A673 (cell line): Measurements from ENCODE around the gene ANKDD1B. TPM values are rescaled to one million over a fixed set of nuclear protein-coding genes. Genes with fewer than 3 reads are reported as not detected.

Source experiments
- BruUV-seq: library from RNA; stranded (reverse); fragments of 400-500 nt; replicated peaks from 2 replicates; lab custom pipeline; 2021; lab: Mats Ljungman, UMichigan
- CTCF ChIA-PET: fragments of 300-600 bp; sonication (Branson Sonifier 250); formaldehyde crosslinking; loops from one replicate; lab custom pipeline; 2022; ENCODE audit warnings: antibody characterized with exemption; lab: Charles Lee
- POLR2A ChIA-PET: fragments of 300-600 bp; sonication (Branson Sonifier 250); formaldehyde crosslinking; loops from one replicate; lab custom pipeline; 2022; ENCODE audit warnings: antibody characterized with exemption; ENCODE audit not compliant: low non-redundant PET; lab: Charles Lee
- DNase-seq: peaks from one replicate; pipeline ENCODE4 v3.0.0-alpha.2; 2015; ENCODE audit warnings: low spot score
- H3K27ac ChIP-seq: fragments of 200-600 bp; sonication (generic); 2 replicates; pipeline ENCODE4 v1.5.1; 2016; ENCODE audit warnings: mixed run types, low read depth, mild to moderate bottlenecking, mixed read lengths, antibody characterized with exemption, low read length; ENCODE audit not compliant: poor library complexity, severe bottlenecking
- H3K27me3 ChIP-seq: fragments of 200-600 bp; sonication (generic); replicated peaks from 2 replicates; pipeline ENCODE4 v1.6.1; 2017; ENCODE audit warnings: mixed run types, low read depth, mild to moderate bottlenecking, mixed read lengths, antibody characterized with exemption, low read length; ENCODE audit not compliant: insufficient read depth, poor library complexity
- H3K36me3 ChIP-seq: fragments of 200-600 bp; sonication (generic); 2 replicates; pipeline ENCODE4 v1.6.1; 2016; ENCODE audit warnings: mixed run types, mild to moderate bottlenecking, mixed read lengths, antibody characterized with exemption, low read length; ENCODE audit not compliant: insufficient read depth, poor library complexity, severe bottlenecking
- H3K4me1 ChIP-seq: fragments of 200-600 bp; sonication (generic); 2 replicates; pipeline ENCODE4 v1.6.1; 2017; ENCODE audit warnings: mixed run types, mild to moderate bottlenecking, mixed read lengths, antibody characterized with exemption, low read length; ENCODE audit not compliant: insufficient read depth, poor library complexity, severe bottlenecking
- H3K4me3 ChIP-seq: fragments of 200-600 bp; sonication (generic); 2 replicates; pipeline ENCODE4 v1.5.1; 2016; ENCODE audit warnings: low read depth, mixed run types, mild to moderate bottlenecking, mixed read lengths, low read length; ENCODE audit not compliant: poor library complexity, severe bottlenecking
- H3K9me3 ChIP-seq: fragments of 200-600 bp; sonication (generic); 2 replicates; pipeline ENCODE4 v1.6.1; 2016; ENCODE audit warnings: mixed run types, low read depth, mild to moderate bottlenecking, mixed read lengths, antibody characterized with exemption, low read length; ENCODE audit not compliant: poor library complexity, severe bottlenecking
- CTCF ChIP-seq: fragments of 300-800, 200-600 bp; sonication (generic); conservative IDR thresholded peaks from 2 replicates; pipeline ENCODE4 v1.5.1; 2017; ENCODE audit warnings: low read depth, mild to moderate bottlenecking, antibody characterized with exemption, low read length, moderate library complexity, mixed read lengths
- EZH2 ChIP-seq: fragments of 200-600 bp; sonication (generic); IDR thresholded peaks from 2 replicates; pipeline ENCODE4 v1.6.1; 2017; ENCODE audit warnings: borderline replicate concordance, low read depth, mild to moderate bottlenecking, mixed read lengths, antibody characterized with exemption, low read length; ENCODE audit not compliant: poor library complexity, severe bottlenecking
- intact Hi-C: fragments of 100-400 bp; cut with micrococcal nuclease; formaldehyde crosslinking; loops from one replicate; pipeline ENCODE4 v1.10.0; 2022; ENCODE audit not compliant: unreplicated experiment
- total RNA-seq: library from RNA; stranded (reverse); gene quantifications from 2 replicates; pipeline ENCODE4 v1.2.3, GENCODE V29; 2021

Gene ANKDD1B
- total RNA-seq, 1 experiment from 2014 or later = not detected

- POLR2A ChIA-PET = no interaction called here
Measured at GRCh38 chr5:75648712-75649111, 37.5 kb downstream of the ANKDD1B start.

GRCh38 chr5:75651575-75652238 lies 40.5 kb downstream of the ANKDD1B start:
- Histone ChIP-seq H3K36me3 (no peaks in the 10 kb centered on the region), H3K4me3 (no peak overlapping the region), H3K9me3 (no peaks in the 10 kb centered on the region), H3K27ac (no peak overlapping the region), H3K27me3 (no peaks in the 10 kb centered on the region), H3K4me1 (no peaks in the 10 kb centered on the region)
- ChIA-PET POLR2A (no interaction called here), CTCF (no interaction called here)
- intact Hi-C loops = no loop called here
- no peak for DNase-seq
- TF ChIP-seq EZH2 (no peak), CTCF (no peak)
- BruUV-seq = no TSS peak

More at GRCh38 chr5:75648712-75649111, 37.5 kb downstream of the ANKDD1B start:
- intact Hi-C loops = no loop called here
- Histone ChIP-seq H3K9me3 (no peaks in the 10 kb centered on the region), H3K4me3 (no peak overlapping the region), H3K36me3 (no peaks in the 10 kb centered on the region), H3K27ac (no peak overlapping the region), H3K4me1 (no peaks in the 10 kb centered on the region), H3K27me3 (no peaks in the 10 kb centered on the region)
- CTCF ChIA-PET = no interaction called here
- no peak for DNase-seq
- no TSS peak for BruUV-seq
- TF ChIP-seq CTCF = no peak
- TF ChIP-seq EZH2 = no peak

- Histone ChIP-seq H3K36me3 (no peaks in the 10 kb centered on the region), H3K4me1 (no peaks in the 10 kb centered on the region), H3K9me3 (no peaks in the 10 kb centered on the region), H3K27me3 (no peaks in the 10 kb centered on the region), H3K27ac (no peak overlapping the region), H3K4me3 (no peak overlapping the region)
- intact Hi-C loops = no loop called here
- POLR2A ChIA-PET = no interaction called here
- BruUV-seq = no TSS peak
- CTCF ChIA-PET = no interaction called here
- TF ChIP-seq EZH2 = no peak
- no peak for TF ChIP-seq CTCF
- no peak for DNase-seq
Measured at GRCh38 chr5:75653521-75653920, 42.3 kb downstream of the ANKDD1B start.
